GM19193 (cell line): ENCODE results near the gene SPINK5.

Experiments used
- POLR2A ChIP-seq: IDR thresholded peaks from 4 replicates; pipeline ENCODE4 v1.6.1; 2011; ENCODE audit not compliant: insufficient read depth, insufficient read length; ENCODE audit errors: extremely low read depth

Gene SPINK5

DNA sequence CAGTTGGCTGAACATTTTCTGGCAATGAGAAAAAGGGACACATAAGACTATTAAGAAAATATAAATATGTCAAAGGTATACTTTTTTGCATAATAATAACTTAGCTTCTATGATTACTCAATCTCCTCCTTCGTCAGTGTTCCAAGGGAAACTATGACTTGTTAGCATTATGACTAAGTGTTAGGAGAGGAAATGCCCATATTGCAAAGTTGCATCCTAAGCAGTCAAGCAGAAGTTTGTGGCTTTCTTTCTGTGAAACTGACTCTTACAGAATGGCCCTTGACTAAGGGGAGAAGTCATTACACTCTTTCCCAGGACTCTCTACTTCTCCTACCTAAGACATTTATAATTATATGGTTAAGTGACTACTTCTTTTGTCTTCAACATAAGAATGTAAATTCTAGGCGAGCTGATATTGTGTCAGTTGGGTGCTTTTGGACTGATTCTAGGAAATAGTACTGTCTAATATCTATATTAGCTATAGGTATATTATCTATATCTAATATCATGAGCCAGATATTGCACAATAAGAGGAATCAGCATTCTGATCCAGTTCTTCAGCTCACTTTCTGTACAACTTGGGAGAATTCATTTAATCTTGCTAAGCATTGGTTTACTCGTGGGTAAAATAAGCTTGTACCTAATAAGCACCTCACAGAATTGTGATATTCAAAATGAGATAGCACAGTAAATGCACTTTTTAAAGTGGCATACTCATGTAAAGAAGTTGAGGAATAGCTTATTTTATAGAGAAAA is 122.6 kb downstream of the SPINK5 start:
- TF ChIP-seq POLR2A, result no peak
